ENCODE results near the gene VRK2.

VRK2 gene

DNA sequence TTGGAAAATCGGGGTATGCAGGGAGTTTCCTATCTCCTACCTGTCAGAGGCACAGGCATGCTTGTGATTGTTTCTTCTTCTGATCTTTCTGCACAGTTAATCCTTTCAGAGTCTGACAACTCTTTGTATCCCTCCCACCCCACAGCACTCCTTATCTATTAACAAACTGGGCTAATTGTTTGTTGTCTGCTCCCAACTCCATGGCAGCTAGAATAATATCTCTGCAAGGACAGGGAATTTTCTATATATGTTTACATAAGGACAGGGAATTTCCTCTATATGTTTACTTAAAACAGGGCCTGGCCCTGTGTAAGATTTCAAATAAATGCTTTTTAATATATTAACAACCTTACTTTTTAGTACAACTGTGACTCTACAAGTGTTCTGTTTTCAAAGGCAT lies 36.0 kb upstream of the VRK2 start:
- Histone ChIP-seq H3K27me3 (ENCODE audit: low read length) (no peaks in the 10 kb centered on the region), H4K20me1 (ENCODE audit: low read depth, low read length) (no peaks in the 10 kb centered on the region), H3K79me2 (ENCODE audit: insufficient read depth, low read length) (no peaks in the 10 kb centered on the region), H3F3A (ENCODE audit: insufficient read depth) (no peaks in the 10 kb centered on the region), H3K36me3 (ENCODE audit: low read length) (no peaks in the 10 kb centered on the region), H2AFZ (ENCODE audit: low read depth, low read length, severe bottlenecking) (no peak overlapping the region), H3K4me3 (ENCODE audit: insufficient read depth, low read length, poor library complexity, severe bottlenecking) (no peak overlapping the region), H3K9ac (ENCODE audit: low read length) (no peak overlapping the region), H3K9me2 (replicated peaks; ENCODE audit: insufficient read depth, low read length) (no peaks in the 10 kb centered on the region), H3K4me2 (ENCODE audit: low read depth, low read length, poor library complexity, severe bottlenecking) (no peak overlapping the region), H3K9me3 (ENCODE audit: insufficient read depth, low read length) (no peaks in the 10 kb centered on the region), H3K27ac (ENCODE audit: low read depth, low read length) (no peak overlapping the region)
- TF ChIP-seq, protein P1, sequence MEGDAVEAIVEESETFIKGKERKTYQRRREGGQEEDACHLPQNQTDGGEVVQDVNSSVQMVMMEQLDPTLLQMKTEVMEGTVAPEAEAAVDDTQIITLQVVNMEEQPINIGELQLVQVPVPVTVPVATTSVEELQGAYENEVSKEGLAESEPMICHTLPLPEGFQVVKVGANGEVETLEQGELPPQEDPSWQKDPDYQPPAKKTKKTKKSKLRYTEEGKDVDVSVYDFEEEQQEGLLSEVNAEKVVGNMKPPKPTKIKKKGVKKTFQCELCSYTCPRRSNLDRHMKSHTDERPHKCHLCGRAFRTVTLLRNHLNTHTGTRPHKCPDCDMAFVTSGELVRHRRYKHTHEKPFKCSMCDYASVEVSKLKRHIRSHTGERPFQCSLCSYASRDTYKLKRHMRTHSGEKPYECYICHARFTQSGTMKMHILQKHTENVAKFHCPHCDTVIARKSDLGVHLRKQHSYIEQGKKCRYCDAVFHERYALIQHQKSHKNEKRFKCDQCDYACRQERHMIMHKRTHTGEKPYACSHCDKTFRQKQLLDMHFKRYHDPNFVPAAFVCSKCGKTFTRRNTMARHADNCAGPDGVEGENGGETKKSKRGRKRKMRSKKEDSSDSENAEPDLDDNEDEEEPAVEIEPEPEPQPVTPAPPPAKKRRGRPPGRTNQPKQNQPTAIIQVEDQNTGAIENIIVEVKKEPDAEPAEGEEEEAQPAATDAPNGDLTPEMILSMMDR (IDR thresholded peaks at IDR 0.05; ENCODE audit: insufficient read depth, low read length, poor library complexity, severe bottlenecking), result no peak
- TF ChIP-seq EZH2phosphoT487 (conservative IDR thresholded peaks at IDR 0.05; ENCODE audit: low read length), result no peak

DNA sequence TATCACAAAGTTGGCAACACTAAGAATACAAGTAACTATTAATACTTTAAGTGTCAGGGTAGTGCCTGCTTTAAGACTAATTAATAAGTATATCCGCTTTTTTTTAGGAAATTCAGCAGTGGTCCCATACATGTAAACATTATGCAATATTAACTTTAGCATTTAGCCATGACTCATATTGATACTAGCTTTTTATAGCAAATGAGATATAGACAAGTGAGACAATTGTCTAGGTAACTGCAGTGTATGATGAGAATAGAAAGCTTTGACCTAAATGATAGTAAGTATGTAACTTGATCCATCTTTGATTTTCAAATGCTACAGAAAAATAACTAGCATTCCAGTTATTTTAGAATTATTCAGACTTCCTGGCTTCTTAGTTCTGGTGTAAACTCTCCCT lies 27.4 kb upstream of the VRK2 start:
- Histone ChIP-seq H2AFZ (ENCODE audit: low read depth, low read length, severe bottlenecking) (no peak overlapping the region), H4K20me1 (ENCODE audit: low read depth, low read length) (no peaks in the 10 kb centered on the region), H3K79me2 (ENCODE audit: insufficient read depth, low read length) (no peaks in the 10 kb centered on the region), H3K9me3 (ENCODE audit: insufficient read depth, low read length) (no peaks in the 10 kb centered on the region), H3F3A (ENCODE audit: insufficient read depth) (no peaks in the 10 kb centered on the region), H3K27me3 (ENCODE audit: low read length) (no peaks in the 10 kb centered on the region), H3K27ac (ENCODE audit: low read depth, low read length) (no peak overlapping the region), H3K4me2 (ENCODE audit: low read depth, low read length, poor library complexity, severe bottlenecking) (no peak overlapping the region), H3K9ac (ENCODE audit: low read length) (no peak overlapping the region), H3K4me3 (ENCODE audit: insufficient read depth, low read length, poor library complexity, severe bottlenecking) (no peak overlapping the region), H3K36me3 (ENCODE audit: low read length) (no peaks in the 10 kb centered on the region), H3K9me2 (replicated peaks; ENCODE audit: insufficient read depth, low read length) (no peaks in the 10 kb centered on the region)
- TF ChIP-seq, protein P1 (IDR thresholded peaks at IDR 0.05; ENCODE audit: insufficient read depth, low read length, poor library complexity, severe bottlenecking), result no peak
- no peak for TF ChIP-seq EZH2phosphoT487 (conservative IDR thresholded peaks at IDR 0.05; ENCODE audit: low read length)

DNA sequence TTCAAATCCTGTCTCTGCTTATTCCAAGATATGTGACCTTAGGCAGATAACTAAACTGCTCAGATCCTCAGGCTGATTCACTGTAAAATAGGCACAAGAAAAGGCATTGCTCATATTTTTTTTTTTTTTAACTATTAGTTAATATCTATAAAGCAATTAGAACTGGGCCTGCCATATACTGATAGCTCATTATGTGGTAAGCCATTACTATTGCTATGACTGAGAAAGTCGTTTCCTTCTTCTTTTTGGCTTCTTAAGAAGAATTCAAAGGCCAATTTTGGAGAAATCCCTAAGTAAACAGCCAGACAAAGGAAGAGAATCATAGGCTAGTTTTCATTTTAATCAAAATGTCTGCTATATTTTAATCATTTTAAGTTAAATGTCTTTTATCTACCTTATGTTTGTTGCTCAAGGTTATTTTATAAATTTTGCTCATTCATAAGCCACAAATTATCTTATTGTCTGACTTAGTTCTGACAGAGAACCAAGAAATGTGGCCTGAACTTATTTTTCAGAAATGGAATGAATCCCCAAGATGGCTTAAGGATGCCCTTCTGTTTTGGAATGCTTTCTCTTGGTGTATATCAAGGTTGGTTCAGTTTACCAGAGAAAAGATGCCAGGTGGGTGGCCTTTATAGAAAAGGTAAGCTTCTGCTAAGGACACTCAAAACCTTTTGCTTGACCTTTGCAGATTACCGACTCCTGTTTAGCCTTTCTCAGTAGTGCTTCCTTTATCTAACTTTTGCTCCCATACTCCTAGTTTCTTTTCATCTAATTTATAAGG lies 21.3 kb upstream of the VRK2 start:
- Histone ChIP-seq H3F3A (ENCODE audit: insufficient read depth) (no peaks in the 10 kb centered on the region), H3K9me2 (replicated peaks; ENCODE audit: insufficient read depth, low read length) (no peaks in the 10 kb centered on the region), H3K4me2 (ENCODE audit: low read depth, low read length, poor library complexity, severe bottlenecking) (no peak overlapping the region), H4K20me1 (ENCODE audit: low read depth, low read length) (no peaks in the 10 kb centered on the region), H3K9me3 (ENCODE audit: insufficient read depth, low read length) (no peaks in the 10 kb centered on the region), H3K36me3 (ENCODE audit: low read length) (no peaks in the 10 kb centered on the region), H3K9ac (ENCODE audit: low read length) (no peak overlapping the region), H3K4me3 (ENCODE audit: insufficient read depth, low read length, poor library complexity, severe bottlenecking) (no peak overlapping the region), H2AFZ (ENCODE audit: low read depth, low read length, severe bottlenecking) (no peak overlapping the region), H3K27ac (ENCODE audit: low read depth, low read length) (no peak overlapping the region), H3K79me2 (ENCODE audit: insufficient read depth, low read length) (no peaks in the 10 kb centered on the region), H3K27me3 (ENCODE audit: low read length) (no peaks in the 10 kb centered on the region)
- TF ChIP-seq, protein P1 (IDR thresholded peaks at IDR 0.05; ENCODE audit: insufficient read depth, low read length, poor library complexity, severe bottlenecking), result no peak
- TF ChIP-seq EZH2phosphoT487 (conservative IDR thresholded peaks at IDR 0.05; ENCODE audit: low read length), result no peak

Measured in SU-DHL-6 (cell line).